HG03432 (cell line): ENCODE measurements around the gene CXorf51B.
"Not testable (repeated sequence)": the region's sequence is repeated elsewhere in the genome, so short reads cannot be mapped to it uniquely, and the experiment has no call there.

Source experiments
- ATAC-seq: cut with Tn5 transposase; IDR thresholded peaks from one replicate; pipeline ENCODE4 v1.9.1; 2021; ENCODE audit warnings: mild to moderate bottlenecking, moderate library complexity; ENCODE audit not compliant: unreplicated experiment

Gene CXorf51B

DNA sequence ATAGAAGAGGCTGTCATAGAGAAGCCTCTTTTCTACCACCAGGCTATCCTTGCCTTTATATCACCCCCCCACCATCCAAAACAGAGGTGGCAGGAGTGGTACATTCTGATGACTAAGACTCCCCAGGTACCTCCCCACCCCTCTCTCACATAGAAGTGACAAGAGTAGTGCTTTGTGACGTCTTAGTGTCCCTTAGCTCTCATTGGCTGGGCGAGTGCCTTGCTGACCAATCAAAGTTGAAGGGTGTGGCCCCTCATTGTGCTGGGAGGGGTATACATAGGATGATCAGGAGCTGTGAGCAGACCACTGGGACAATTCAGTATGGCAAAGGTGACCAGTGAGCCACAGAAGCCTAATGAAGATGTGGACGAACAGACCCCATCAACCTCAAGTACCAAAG, at the start of gene CXorf51B:
CXorf51B (plus strand) TSS at position 301 of the 400 bp plus-strand sequence; CDS start at position 322, 21 bp downstream.
- not testable (repeated sequence) for ATAC-seq

DNA sequence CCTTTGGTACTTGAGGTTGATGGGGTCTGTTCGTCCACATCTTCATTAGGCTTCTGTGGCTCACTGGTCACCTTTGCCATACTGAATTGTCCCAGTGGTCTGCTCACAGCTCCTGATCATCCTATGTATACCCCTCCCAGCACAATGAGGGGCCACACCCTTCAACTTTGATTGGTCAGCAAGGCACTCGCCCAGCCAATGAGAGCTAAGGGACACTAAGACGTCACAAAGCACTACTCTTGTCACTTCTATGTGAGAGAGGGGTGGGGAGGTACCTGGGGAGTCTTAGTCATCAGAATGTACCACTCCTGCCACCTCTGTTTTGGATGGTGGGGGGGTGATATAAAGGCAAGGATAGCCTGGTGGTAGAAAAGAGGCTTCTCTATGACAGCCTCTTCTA, 5.1 kb downstream of the CXorf51B start, which contains the start of gene CXorf51A:
CXorf51A (minus strand) TSS at position 101 of the 400 bp plus-strand sequence; CDS start at position 80, 21 bp downstream.
- ATAC-seq, result not testable (repeated sequence)

DNA sequence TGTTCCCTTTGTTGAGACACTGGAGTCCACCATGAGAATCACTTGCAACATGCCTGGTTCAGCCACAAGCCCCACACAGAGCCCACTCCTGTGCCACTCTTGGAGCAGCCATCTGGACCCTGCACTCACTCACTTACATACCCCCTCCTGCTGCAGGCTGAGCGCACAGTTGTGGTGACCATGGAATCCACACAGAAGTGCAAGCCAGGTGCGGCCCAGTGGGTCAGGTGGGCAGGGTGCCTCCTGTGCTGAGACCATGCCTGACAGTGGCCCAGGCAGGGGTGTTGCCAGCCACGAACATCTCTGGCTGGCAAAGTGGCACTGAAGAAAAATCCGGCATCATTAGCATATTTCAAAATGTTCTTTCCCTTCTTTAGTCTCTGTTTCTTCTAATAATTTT, 22.4 kb downstream of the CXorf51B start:
- ATAC-seq, result no peak

DNA sequence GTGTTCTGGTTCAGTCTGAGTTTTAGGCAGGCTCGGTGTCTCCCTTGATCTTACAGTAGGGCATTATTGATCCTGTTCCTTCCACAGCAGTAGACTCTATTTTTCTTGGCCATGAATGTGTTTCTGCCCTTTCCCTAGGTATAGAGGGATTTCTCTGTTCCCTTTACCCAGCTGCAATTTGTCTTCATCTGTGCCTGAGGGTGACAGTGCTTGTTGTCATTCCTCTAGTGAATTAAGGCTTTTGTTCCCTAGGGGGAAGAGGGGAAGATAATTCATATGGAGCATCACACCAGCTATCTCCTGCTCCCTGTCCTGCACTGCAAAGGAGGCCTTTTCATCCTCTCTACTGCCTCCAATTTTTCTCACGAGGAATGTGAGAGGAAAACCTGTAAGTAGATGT, 44.7 kb downstream of the CXorf51B start:
- no peak for ATAC-seq
